Measurements from ENCODE around the gene PLD2.

The PLD2 gene

DNA sequence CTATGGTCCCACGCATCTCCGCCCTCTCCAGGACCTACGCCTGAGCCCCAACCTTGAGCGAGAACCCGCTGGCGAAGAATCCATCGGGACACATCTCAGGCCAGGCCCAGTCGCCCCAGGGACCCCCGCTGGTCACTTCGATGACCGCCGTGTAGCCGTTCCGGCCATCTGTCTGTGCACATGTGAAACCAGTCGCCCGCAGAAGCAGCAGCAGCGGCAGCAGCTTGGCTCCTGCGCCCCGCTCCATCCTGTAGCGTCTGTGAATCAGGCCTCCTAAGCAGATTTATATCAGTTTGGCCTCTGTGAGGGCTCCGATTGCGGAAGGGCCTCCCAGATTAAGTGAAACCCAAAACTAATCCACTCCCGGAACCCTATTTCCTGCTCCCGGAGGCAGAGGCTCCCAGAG lies 20.8 kb upstream of the PLD2 start, which contains the start of gene VMO1:
VMO1 (minus strand) TSS at position 259 of the 406 bp plus-strand sequence; CDS start at position 247, 12 bp downstream.
- Mint-ChIP-seq H3K27me3 (peaks cover 82% of the 10 kb centered on the region), H3K27ac (peak within 1 kb of the TSS; percentile 28), H3K36me3 (no peaks in the 10 kb centered on the region), H3K4me3 (no peak within 1 kb of the TSS), H3K9me3 (no peaks in the 10 kb centered on the region), H3K4me1 (peaks cover 44% of the 10 kb centered on the region)
- CTCF ChIA-PET = interaction anchor here (1.3 to 3.6 kb wide), 3 partner anchors 50 to 95 kb away, joined by 5 to 14 read pairs (median 8); partner anchors contain the start of gene ARRB2
- no peak for DNase-seq

DNA sequence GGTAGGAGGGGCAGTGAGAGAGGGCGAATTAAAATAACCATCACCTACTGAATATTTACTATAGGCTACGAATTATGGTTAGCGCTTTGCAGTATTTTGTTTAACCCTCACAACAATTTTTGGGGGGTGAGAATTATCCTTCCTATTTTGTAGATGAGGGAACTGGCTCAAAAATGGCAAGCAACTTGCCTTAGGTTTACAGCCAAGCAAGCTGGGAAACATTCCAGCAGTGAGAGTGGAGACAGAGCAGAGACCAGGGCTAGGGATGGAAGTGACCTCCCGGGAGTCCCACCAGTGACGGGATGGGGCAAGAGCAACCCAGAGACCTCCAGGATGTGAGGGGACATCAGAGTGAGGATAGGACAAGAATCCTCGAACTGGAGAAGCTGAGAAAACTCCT lies 20.4 kb upstream of the PLD2 start:
- H3K36me3 Mint-ChIP-seq = no peaks in the 10 kb centered on the region
- peaks cover 46% of the 10 kb centered on the region for H3K4me1 Mint-ChIP-seq
- H3K27ac Mint-ChIP-seq = no peak overlapping the region
- H3K4me3 Mint-ChIP-seq = no peak overlapping the region
- CTCF ChIA-PET = interaction anchor here (1.3 to 3.6 kb wide), 3 partner anchors 51 to 95 kb away, joined by 5 to 14 read pairs (median 8); partner anchors contain the start of gene ARRB2
- peaks cover 80% of the 10 kb centered on the region for H3K27me3 Mint-ChIP-seq
- H3K9me3 Mint-ChIP-seq = no peaks in the 10 kb centered on the region
- no peak for DNase-seq

DNA sequence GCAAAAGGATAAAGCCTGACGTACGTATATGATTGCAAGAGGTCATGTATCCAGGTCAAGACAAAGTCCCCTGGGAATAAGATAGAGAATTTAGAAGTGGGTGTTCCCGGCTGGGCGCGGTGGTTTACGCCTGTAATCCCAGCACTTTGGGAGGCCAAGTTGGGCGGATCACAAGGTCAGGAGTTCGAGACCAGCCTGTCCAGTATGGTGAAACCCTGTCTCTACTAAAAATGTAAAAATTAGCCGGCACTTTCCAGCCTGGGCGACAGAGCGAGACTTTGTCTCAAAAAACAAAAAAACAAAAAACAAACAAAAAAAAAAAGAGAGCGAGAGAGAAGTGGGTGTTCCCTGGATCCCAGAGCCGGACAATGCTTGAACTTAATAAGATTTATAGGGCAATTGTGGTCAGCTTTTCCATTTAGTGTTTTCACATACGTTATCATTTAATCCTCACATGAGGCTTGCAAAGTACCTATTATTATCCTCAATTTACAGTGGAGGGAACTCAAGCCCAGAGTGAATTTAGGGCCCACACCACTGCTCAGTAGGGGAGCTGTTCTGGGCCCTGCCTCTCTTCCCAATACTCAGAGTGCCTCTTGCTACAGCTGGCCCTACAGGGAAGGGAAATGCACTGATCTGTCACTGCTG lies 18.7 kb upstream of the PLD2 start:
- DNase-seq = no peak
- peaks cover 43% of the 10 kb centered on the region for H3K4me1 Mint-ChIP-seq
- CTCF ChIA-PET = interaction anchor here (0.7 to 3.9 kb wide), 5 partner anchors 52 to 115 kb away, joined by 3 to 28 read pairs (median 8); partner anchors contain the start of genes ARRB2 and CHRNE
- H3K27me3 Mint-ChIP-seq = peaks cover 78% of the 10 kb centered on the region
- no peaks in the 10 kb centered on the region for H3K36me3 Mint-ChIP-seq
- no peaks in the 10 kb centered on the region for H3K9me3 Mint-ChIP-seq
- no peak overlapping the region for H3K27ac Mint-ChIP-seq
- peak overlapping the region; percentile 35 for H3K4me3 Mint-ChIP-seq

GRCh38 chr17:4788807-4789700 lies 17.9 kb upstream of the PLD2 start, which contains the start of gene GLTPD2:
GLTPD2 (plus strand) TSS chr17:4788964; CDS start chr17:4789012, 48 bp downstream.
- CTCF ChIA-PET = interaction anchor here (0.6 to 3.9 kb wide), 18 partner anchors 9 to 222 kb away, joined by 3 to 28 read pairs (median 7); partner anchors contain the start of genes ARRB2, C17orf107, CHRNE and MED11
- Mint-ChIP-seq H3K27ac (peak within 1 kb of the TSS; percentile 56), H3K4me3 (peak within 1 kb of the TSS; percentile 66), H3K4me1 (peaks cover 43% of the 10 kb centered on the region), H3K9me3 (no peaks in the 10 kb centered on the region), H3K36me3 (no peaks in the 10 kb centered on the region), H3K27me3 (peaks cover 72% of the 10 kb centered on the region)
- no peak for DNase-seq

DNA sequence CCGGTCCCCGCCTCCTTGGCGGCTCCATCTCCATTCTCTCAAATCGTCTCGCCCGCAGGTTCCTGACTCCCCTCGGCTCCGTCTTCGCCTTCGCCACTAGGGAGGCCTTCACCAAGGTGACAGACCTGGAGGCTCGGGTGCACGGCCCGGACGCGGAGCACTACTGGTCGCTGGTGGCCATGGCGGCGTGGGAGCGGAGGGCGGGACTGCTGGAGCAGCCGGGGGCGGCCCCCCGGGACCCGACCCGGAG lies 17.3 kb upstream of the PLD2 start:
- no peaks in the 10 kb centered on the region for H3K9me3 Mint-ChIP-seq
- peaks cover 66% of the 10 kb centered on the region for H3K27me3 Mint-ChIP-seq
- H3K27ac Mint-ChIP-seq = peak overlapping the region; percentile 56
- DNase-seq = no peak
- peaks cover 40% of the 10 kb centered on the region for H3K4me1 Mint-ChIP-seq
- CTCF ChIA-PET = interaction anchor here (0.6 to 3.9 kb wide), 21 partner anchors 9 to 223 kb away, joined by 3 to 28 read pairs (median 5); partner anchors contain the start of genes ARRB2, C17orf107, CHRNE and MED11
- peak overlapping the region; percentile 66 for H3K4me3 Mint-ChIP-seq
- H3K36me3 Mint-ChIP-seq = no peaks in the 10 kb centered on the region

- peaks cover 61% of the 10 kb centered on the region for H3K27me3 Mint-ChIP-seq
Measured at GRCh38 chr17:4789951-4790704, 16.8 kb upstream of the PLD2 start.

GRCh38 chr17:4790705-4791088 lies 16.3 kb upstream of the PLD2 start:
- H3K27me3 Mint-ChIP-seq = peaks cover 56% of the 10 kb centered on the region
- H3K9me3 Mint-ChIP-seq = no peaks in the 10 kb centered on the region
- CTCF ChIA-PET = interaction anchor here (0.8 to 3.9 kb wide), 18 partner anchors 9 to 224 kb away, joined by 3 to 28 read pairs (median 6); partner anchors contain the start of genes ARRB2, C17orf107, CHRNE and MED11
- no peaks in the 10 kb centered on the region for H3K36me3 Mint-ChIP-seq
- H3K4me3 Mint-ChIP-seq = peak overlapping the region; percentile 84
- H3K4me1 Mint-ChIP-seq = peaks cover 35% of the 10 kb centered on the region
- DNase-seq = no peak
- H3K27ac Mint-ChIP-seq = peak overlapping the region; percentile 92

More at GRCh38 chr17:4789951-4790704, 16.8 kb upstream of the PLD2 start:
- H3K4me3 Mint-ChIP-seq = peak overlapping the region; percentile 84
- CTCF ChIA-PET = interaction anchor here (0.6 to 3.9 kb wide), 24 partner anchors 9 to 223 kb away, joined by 3 to 28 read pairs (median 4); partner anchors contain the start of genes ARRB2, C17orf107, CHRNE and MED11
- no peaks in the 10 kb centered on the region for H3K36me3 Mint-ChIP-seq
- H3K4me1 Mint-ChIP-seq = peaks cover 37% of the 10 kb centered on the region
- no peaks in the 10 kb centered on the region for H3K9me3 Mint-ChIP-seq
- peak; percentile 85 for DNase-seq
- H3K27ac Mint-ChIP-seq = peak overlapping the region; percentile 92

GRCh38 chr17:4795168-4795567 lies 11.8 kb upstream of the PLD2 start:
- Mint-ChIP-seq H3K9me3 (no peaks in the 10 kb centered on the region), H3K27ac (peak overlapping the region; percentile 95), H3K36me3 (peaks cover 14% of the 10 kb centered on the region), H3K4me1 (peaks cover 26% of the 10 kb centered on the region), H3K27me3 (peaks cover 14% of the 10 kb centered on the region), H3K4me3 (no peak overlapping the region)
- no peak for DNase-seq
- CTCF ChIA-PET = no interaction called here

DNA sequence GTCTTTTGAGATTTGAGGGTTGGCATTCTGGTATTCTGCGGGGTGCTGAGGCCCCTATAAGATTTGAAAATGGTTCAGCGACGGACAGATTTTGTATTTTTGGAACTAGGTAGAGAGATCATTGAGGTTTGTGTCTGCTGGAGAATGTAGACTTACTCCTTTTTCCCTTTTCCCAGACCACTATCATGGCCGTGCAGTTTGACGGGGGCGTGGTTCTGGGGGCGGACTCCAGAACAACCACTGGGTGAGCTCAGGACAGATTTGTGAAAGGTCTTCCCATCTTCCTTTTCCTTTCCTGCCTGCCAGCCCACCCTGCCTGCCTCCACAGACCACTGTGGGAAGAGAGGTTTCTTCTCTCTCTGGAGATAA lies 10.4 kb upstream of the PLD2 start:
- peaks cover 15% of the 10 kb centered on the region for H3K4me1 Mint-ChIP-seq
- peak; percentile 47 for DNase-seq
- H3K27me3 Mint-ChIP-seq = peaks cover 14% of the 10 kb centered on the region

DNA sequence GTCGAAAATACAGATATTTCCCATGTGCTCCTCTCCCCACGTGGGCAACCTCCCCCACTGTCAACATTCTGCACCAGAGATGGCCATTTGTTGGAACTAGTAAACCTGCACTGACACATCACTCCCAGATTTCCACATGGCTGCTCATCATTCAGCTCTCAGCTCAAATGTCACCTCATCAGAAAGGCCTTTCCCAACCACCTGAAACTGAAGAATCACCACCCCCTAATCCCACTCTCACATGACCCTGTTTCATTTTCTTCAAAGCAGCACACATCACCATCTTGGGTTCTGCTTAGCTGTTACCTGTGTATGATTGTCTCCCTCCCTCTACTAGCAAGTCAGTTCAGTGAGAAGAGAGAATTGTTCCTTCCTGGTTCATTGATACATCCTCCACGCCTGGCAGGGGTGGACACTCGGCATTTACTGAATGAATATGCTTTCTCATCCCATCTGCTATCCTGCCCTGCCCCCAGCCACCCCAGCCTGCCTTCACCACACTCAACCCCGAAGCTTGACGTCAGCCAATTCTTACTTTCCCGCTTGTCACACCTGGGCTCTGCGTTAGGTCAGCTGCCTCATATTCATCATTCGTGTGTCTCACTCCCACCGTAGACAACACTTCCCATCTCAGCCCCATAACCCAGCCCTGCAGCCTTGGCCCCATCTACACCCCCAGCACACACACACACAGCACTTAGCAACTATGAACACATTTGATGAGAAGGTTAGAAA lies 6.3 kb upstream of the PLD2 start:
- Mint-ChIP-seq H3K9me3 (no peaks in the 10 kb centered on the region), H3K4me3 (no peak overlapping the region), H3K4me1 (peaks cover 12% of the 10 kb centered on the region), H3K27me3 (no peaks in the 10 kb centered on the region), H3K27ac (no peak overlapping the region), H3K36me3 (peaks cover 14% of the 10 kb centered on the region)
- CTCF ChIA-PET = no interaction called here
- DNase-seq = no peak

More for the DNA sequence above, 10.4 kb upstream of the PLD2 start:
- H3K4me3 Mint-ChIP-seq = peak overlapping the region; percentile 99
- peaks cover 14% of the 10 kb centered on the region for H3K36me3 Mint-ChIP-seq
- no peaks in the 10 kb centered on the region for H3K9me3 Mint-ChIP-seq
- CTCF ChIA-PET = interaction anchor here (0.6 to 1.0 kb wide), 2 partner anchors 10 to 103 kb away, joined by 3 read pairs; partner anchors contain the start of gene C17orf107
- peak overlapping the region; percentile 95 for H3K27ac Mint-ChIP-seq

DNA sequence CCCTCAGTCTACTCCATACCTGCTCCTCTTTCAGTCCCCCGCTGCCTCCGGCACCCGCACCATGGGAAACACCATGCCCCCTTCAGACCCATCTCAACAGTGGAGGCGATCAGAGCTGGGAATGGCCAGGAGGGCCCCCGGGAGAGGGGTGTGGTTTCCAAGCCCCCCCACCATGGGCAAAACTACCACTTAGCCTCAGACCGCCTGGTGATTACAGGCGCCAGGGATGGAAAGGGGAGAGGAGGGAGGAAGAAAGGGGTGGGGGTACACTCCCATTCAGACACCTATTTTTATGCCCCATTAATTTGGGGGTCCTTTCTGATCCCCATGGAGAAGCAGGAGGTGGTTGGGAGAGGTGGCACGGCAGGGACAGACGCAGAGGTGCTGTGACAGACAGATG lies 4.7 kb upstream of the PLD2 start, which contains the start of gene C17orf114:
C17orf114 (minus strand) TSS at position 101 of the 400 bp plus-strand sequence.
- no peaks in the 10 kb centered on the region for H3K27me3 Mint-ChIP-seq
- H3K4me3 Mint-ChIP-seq = no peak within 1 kb of the TSS
- no peaks in the 10 kb centered on the region for H3K9me3 Mint-ChIP-seq
- CTCF ChIA-PET = no interaction called here
- H3K4me1 Mint-ChIP-seq = peaks cover 6% of the 10 kb centered on the region
- no peak within 1 kb of the TSS for H3K27ac Mint-ChIP-seq
- DNase-seq = no peak
- peaks cover 7% of the 10 kb centered on the region for H3K36me3 Mint-ChIP-seq

DNA sequence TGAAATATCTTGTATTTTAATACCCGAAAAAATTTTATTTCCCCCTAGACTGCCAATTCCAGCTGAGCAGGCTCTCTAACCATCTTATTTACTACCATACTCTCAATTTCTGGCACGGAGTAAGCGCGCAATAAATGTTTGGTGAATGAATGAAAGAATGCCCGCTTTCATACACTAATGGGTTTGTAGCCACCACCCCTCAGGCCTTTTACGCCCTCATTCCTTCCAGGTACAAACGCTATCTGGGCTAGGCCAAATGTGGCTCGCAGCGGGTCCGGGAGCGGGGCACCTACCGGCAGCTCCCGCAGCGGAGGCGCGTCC lies 536 bp upstream of the PLD2 start:
- Mint-ChIP-seq H3K9me3 (no peaks in the 10 kb centered on the region), H3K36me3 (peaks cover 8% of the 10 kb centered on the region), H3K4me1 (peaks cover 20% of the 10 kb centered on the region), H3K27ac (no peak overlapping the region), H3K4me3 (peak overlapping the region; percentile 77), H3K27me3 (peaks cover 4% of the 10 kb centered on the region)
- CTCF ChIA-PET = interaction anchor here (0.9 to 1.0 kb wide), 2 partner anchors 11 to 75 kb away, joined by 3 read pairs; partner anchors contain the start of genes MED11 and PSMB6
- no peak for DNase-seq
